Stimulated activated CD4-positive, alpha-beta T cell treated with anti-CD3 and anti-CD28 coated beads, Interleukin-12 subunit alpha, Interleukin-12 subunit beta, amount 100 ng/mL, for 24 hours (primary cell): ENCODE measurements around the gene KLHL20.
"Not testable (repeated sequence)": the region's sequence is repeated elsewhere in the genome, so short reads cannot be mapped to it uniquely, and the experiment has no call there.

Experiments used
- DNase-seq, 2 experiments: peaks; one replicate each; pipeline ENCODE4 v3.0.0-alpha.2; 2020; ENCODE audit warnings: low read depth in 2 of 2

Gene KLHL20, protein sequence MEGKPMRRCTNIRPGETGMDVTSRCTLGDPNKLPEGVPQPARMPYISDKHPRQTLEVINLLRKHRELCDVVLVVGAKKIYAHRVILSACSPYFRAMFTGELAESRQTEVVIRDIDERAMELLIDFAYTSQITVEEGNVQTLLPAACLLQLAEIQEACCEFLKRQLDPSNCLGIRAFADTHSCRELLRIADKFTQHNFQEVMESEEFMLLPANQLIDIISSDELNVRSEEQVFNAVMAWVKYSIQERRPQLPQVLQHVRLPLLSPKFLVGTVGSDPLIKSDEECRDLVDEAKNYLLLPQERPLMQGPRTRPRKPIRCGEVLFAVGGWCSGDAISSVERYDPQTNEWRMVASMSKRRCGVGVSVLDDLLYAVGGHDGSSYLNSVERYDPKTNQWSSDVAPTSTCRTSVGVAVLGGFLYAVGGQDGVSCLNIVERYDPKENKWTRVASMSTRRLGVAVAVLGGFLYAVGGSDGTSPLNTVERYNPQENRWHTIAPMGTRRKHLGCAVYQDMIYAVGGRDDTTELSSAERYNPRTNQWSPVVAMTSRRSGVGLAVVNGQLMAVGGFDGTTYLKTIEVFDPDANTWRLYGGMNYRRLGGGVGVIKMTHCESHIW

DNA sequence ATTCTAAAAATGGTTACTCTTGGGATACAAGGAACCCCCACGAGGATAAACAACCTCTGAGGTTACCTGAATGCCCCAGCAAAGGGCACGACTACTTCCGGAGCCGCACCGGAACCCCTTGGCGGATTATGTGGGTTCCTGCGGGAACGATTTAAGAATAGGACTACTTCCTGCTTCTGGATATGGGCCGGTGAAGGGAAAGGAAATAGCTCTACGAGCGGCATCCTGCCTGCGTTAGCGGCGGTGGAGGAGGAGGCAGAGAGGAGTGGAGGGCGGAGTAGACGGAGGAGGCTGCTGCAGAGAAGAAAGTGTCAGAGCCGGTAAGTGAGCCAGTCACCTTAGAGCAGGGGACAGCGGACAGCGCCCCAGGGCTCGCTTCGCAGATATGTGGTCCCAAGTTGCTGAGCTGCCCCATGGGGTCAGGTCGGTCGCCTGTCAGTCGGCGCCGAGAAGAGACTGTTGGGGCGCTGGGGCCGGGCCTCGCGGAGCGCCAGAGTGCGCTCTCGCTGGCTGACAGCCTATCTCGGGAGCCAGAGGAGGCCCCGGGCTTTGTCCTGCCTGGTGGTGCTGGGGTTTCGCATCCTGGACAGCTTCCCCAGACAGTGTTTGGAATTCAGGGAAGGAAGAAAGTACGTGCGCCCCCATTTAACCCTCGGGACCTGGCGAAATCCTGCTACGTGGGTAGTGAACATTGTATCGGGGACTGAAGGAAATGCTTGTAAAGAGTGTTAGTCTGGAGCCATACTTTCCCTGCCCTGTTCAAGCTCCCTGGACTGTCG lies at the start of gene KLHL20:
KLHL20 (plus strand) TSS at position 223 of the 779 bp plus-strand sequence. CDS start 1,063 bp downstream, outside the sequence.
- DNase-seq, result peak; percentile 74 to 77

DNA sequence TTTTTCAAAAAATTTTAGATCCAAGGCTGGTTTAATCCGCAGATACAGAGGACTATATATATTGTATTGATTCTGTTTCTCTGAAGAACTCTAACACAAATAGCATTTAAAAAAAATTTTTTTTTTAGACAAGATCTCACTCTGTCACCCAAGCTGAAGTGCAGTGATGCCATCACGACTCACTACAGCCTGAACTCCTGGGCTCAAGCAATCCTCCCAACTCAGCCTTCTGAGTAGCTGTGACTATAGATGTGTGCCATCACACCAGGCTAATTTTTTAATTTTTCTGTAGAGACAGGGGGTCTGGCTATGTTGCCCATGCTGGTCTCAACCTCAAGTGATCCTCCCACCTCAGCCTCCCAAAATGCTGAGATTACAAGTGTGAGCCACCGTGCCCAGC lies 48.1 kb upstream of the KLHL20 start:
- no peak for DNase-seq

DNA sequence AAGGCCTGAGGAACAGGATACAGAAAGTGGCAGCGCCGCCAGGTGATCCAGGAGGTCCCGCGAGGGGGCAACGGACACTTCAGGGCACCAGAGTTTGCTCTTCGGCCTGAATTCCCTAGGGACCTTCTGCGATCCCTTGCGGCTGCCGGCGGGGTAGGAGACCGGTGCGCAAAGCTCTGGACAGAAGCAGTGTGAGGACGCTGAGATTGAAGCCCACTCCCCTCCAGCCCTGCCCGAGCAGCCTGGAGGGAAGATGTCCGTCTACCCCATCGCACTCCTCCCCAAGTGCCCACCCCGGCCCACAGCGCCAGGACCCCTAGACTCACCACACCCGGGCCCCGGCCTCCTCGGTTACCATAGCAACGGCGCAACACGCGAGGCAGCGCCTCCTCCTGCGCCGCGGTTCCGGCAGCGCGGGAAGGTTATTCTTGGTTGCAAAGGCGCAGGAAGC lies 45.3 kb upstream of the KLHL20 start, which contains the start of gene ANKRD45:
ANKRD45 (minus strand) TSS at position 361 of the 451 bp plus-strand sequence. CDS start 10,433 bp downstream, outside the sequence.
- DNase-seq, result peak in 1 of 2 experiments; percentile 15

DNA sequence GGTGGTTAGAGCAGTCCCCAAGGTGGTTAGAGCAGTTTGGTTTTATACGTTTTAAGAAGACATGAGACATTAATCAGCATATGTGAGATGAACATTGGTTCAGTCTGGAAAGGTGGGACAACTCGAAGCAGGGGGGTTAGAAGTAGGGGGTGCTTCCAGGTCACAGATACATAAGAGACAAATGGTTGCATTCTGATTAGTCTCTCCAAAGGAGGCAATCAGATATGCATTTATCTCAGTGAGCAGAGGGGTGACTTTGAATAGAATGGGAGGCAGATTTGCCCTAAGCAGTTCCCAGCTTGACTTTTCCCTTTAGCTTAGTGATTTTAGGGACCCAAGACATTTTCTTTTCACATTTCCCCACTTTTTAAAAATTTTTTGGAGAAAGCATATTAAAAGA lies 40.3 kb upstream of the KLHL20 start:
- DNase-seq, result not testable (repeated sequence)

DNA sequence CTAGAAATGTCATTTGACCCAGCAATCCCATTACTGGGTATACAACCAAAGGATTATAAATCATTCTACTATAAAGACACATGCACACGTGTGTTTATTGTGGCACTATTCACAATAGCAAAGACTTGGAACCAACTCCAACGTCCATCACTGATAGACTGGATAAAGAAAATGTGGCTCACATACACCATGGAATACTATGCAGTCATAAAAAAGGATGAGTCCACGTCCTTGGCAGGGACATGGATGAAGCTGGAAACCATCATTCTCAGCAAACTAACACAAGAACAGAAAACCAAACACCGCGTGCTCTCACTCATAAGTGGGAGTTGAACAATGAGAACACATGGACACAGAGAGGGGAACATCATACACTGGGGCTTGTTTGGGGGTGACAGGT lies 34.6 kb upstream of the KLHL20 start:
- DNase-seq, result not testable (repeated sequence)

DNA sequence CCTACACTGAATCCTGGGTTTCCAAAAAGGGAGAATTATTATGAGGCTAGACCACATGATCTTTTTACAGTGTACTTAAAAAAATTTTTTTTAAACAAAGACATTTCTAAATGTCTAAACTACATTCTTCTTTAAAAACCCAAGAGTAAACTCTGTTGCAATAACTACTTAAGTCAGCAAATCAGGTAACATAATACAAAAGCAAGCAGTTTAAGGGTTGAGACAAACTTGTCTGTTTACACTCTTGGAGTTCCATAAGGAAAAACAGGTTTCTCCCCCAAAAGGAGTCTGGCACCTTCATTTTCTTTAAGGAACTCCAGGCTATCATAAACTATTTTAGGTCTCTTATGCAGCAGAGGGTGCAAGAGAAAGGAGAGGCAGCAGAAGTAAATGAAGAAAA lies 32.6 kb upstream of the KLHL20 start:
- no peak for DNase-seq

DNA sequence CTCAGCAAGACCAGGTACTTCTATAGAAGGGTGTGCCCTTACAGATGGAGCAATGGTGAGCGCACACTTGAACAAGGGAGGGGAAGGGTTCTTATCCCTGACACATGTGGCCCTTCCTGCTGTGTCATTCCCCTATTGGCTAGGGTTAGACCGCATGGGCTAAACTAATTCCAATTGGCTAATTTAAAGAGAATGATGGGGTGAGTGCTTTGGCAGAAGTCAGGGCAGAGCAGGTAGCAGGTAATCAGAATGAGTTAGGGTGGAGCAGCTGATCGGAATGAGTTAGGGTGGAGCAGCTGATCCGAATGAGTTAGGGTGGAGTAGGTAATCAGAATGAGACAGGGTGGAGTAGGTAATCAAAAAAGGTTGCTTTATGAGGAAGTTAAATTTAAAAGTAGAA lies 30.9 kb upstream of the KLHL20 start:
- not testable (repeated sequence) for DNase-seq

DNA sequence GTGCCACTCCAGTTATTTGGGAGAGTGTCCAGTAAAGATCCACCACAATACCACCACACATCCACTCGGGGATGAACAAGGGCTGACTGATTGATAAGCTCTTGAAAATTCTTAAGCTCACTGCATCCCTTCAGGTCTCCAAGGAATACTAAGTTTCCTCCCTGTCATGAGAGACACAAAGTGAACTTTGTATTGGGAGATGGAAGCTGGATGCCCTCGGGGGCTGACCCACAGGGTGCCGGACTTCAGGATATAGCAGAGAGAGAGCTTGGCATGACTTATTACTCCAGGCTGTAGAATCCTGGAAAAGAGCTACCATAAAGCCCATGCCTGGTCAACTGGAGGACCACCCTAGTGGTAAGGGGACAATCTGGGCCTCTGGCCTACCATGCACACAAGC lies 29.7 kb upstream of the KLHL20 start:
- not testable (repeated sequence) for DNase-seq

DNA sequence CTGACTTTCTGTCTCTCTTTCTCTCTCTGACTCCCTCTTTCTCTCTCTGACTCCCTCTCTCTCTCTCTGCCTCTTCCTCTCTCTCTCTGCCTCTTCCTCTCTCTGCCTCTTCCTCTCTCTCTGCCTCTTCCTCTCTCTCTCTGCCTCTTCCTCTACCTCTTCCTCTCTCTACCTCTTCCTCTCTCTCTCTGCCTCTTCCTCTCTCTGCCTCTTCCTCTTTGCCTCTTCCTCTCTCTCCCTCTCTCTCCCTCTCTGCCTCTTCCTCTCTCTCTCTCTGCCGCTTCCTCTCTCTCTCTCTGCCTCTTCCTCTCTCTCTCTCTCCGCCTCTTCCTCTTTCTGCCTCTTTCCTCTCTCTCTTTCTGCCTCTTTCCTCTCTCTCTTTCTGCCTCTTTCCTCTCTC lies 26.5 kb upstream of the KLHL20 start:
- no peak for DNase-seq

DNA sequence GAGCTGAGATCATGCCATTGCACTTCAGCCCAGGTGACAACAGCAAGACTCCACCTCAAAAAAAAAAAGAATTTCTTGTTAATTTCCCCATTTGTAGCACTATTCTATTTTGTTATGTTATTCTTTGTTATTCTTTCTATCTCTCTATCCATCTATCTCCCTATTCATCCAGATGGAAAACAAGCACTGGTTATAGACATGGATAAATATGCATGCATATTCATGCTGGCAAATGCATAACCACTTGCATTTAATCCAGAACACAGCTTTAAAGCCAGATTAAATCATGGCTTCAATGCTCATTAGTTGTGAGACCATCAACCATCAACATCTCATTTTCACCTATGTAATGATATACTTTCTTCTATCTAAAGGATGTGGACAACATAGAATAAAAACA lies 21.5 kb upstream of the KLHL20 start:
- DNase-seq, result no peak

DNA sequence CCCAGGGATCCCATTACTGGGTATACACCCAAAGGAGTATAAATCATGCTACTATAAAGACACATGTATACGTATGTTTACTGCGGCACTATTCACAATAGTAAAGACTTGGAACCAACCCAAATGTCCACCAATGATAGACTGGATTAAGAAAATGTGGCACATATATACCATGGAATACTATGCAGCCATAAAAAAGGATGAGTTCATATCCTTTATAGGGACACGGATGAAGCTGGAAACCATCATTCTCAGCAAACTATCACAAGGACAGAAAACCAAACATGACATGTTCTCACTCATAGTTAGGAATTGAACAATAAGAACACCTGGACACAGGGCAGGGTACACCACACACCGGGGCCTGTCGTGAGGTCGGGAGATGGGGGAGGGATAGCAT lies 13.5 kb upstream of the KLHL20 start:
- not testable (repeated sequence) for DNase-seq

DNA sequence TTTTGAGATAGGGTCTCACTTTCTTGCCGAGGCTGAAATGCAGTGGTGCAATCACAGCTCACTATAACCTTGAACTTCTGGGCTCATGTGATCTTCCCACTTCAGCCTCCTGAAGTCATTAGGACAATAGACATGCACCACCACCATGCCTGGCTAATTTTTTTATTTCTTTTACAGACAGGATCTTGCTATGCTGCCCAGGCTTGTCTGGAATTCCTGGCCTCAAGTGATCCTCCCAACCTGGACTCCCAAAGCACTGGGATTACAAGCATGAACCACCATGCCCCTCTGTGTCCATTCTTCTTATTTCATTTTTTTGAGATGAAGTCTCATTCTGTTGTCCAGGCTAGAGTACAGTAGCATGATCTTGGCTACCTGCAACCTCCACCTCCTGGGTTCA lies 12.0 kb upstream of the KLHL20 start:
- no peak for DNase-seq

DNA sequence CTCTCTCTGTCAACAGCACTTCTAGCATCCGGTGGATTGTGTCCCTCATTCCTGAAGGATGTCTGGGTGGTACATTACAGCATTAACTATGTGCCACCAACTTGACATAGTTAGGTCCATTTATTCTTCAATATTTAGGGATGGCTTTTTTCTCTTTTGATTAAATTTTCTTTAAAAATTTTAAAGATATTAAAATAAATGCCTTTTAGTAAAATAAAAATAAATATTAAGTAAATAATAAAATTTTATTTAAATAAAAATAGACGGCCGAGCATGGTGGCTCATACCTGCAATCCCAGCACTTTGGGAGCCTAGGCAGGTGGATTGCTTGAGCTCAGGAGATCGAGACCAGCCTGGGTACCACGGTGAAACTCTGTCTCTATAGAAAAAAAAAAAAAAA lies 9.7 kb upstream of the KLHL20 start:
- no peak for DNase-seq

DNA sequence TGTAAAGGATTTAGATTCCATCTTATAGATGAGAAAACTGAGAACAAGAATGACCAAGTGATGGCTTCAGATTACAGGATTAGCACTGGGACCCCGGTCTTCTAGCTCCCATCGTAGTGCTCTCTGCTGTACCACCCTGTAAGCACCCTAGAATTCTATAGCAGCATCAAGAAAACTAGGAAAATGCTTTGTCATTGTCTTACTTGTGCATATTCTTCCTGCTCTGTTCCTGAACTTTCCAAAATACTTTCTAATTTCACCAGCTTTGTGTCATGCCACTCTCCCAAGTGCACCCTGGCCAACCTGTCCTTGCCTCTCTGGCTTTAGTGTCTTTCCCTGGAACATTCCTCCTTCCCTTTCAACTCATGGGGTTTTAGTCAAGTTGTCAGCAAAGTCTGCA lies 6.0 kb upstream of the KLHL20 start:
- DNase-seq, result no peak

DNA sequence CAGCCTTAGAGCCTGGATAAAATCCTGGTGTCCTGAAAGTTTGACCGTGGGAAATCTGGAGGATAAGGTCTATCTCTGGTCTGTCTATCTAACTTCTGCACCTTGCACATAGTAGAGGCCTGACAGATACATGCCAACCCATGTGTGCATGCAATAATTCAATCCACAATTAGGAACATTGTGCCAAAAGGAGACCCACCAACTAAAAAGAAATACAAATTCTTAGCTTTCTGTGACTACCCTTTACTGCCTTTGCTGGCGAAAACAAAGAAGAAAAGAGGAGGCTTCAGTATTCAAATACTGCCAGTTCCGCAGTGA lies 381 bp upstream of the KLHL20 start:
- no peak for DNase-seq

DNA sequence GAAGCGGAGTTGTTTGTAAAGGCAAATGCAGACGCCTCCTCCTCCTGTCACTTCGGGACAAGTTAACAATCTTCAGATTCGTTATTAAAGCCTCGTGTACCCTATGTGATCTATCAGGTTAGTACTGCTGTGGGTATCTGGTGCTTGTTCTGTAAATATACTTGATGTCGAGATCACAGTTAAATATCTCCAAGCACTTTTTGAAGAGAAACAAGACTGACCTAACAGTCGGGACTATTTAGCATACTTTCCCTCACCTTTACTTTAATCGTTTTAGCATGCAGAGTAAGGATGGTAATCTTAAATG lies 710 bp downstream of the KLHL20 start:
- DNase-seq, result peak in 1 of 2 experiments; percentile 1

DNA sequence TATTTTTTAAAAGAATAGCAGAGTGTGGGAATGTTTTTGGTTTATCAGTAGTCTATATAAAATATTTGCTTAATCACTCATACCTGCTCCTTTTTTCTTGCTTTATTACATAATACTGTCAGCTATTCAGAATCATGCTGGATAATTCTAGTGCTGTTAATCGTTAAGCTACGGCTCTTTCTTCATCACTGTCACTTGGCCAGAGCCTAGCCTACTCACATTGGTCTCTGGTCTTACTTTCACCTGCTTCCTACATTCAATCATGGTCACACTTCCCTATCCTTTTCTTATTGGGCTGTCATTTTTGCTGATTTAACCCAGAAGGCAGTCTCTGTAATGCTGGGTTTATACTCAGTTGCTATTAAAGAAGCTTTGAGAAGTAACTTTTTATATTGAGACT lies 2.5 kb downstream of the KLHL20 start:
- no peak for DNase-seq

DNA sequence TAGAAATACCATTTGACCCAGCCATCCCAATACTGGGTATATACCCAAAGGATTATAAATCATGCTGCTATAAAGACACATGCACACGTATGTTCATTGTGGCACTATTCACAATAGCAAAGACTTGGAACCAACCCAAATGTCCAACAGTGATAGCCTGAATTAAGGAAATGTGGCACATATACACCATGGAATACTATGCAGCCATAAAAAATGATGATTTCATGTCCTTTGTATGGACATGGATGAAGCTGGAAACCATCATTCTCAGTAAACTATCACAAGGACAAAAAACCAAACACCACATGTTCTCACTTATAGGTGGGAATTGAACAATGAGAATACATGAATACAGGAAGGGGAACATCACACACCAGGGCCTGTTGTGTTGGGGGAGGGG lies 16.6 kb downstream of the KLHL20 start:
- not testable (repeated sequence) for DNase-seq

DNA sequence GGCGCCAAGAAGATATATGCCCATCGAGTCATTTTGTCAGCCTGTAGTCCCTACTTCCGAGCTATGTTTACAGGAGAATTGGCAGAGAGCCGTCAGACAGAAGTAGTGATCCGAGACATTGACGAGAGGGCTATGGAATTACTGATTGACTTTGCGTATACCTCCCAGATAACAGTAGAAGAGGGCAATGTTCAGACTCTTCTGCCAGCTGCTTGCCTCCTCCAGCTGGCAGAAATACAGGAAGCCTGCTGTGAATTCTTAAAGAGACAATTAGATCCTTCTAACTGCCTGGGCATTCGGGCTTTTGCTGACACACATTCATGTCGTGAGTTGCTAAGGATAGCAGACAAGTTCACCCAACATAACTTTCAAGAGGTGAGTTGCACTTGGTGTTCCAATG lies 19.1 kb downstream of the KLHL20 start:
- no peak for DNase-seq

DNA sequence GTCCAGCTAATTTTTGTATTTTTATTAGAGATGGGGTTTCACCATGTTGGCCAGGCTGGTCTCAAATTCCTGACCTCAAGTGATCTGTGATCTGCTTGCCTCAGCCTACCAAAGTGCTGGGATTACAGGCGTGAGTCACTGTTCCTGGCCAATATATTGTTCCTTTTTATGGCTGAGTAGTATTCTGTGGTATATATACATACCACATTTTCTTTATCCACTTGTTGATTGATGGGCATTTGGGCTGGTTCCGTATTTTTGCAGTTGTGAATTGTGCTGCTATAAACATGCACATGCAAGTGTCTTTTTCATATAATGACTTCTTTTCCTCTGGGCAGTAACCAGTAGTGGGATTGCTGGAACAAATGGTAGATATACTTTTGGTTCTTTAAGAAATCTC lies 21.3 kb downstream of the KLHL20 start:
- DNase-seq, result not testable (repeated sequence)

DNA sequence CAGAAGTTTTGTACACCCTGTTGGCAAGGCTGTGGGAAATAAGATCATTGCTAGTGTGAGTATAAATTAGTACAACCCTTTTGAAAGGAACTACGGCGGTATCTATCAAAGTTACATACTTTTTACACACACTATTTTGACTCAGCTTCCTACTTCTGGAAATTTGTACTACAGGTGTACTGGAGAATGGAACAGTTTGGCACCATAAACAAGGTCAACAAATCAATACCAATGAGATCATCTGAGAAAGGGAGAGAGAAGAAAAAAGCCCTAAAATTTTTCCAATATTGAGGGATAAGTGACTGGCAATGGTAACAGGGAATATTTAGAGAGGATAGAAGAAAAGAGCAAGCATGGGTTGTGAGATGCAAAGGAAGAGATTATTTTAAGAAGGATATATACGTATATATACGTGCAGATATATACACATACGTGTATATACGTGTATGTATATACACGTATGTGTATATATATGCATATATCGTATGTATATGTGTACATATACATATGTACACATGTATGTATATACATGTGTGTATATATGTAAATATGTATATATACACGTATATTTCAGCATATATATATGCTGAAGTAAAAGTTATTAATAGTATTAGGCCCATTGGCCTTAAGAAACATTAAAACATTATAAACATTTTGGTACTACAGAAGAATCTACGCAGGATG lies 27.6 kb downstream of the KLHL20 start:
- DNase-seq, result no peak

DNA sequence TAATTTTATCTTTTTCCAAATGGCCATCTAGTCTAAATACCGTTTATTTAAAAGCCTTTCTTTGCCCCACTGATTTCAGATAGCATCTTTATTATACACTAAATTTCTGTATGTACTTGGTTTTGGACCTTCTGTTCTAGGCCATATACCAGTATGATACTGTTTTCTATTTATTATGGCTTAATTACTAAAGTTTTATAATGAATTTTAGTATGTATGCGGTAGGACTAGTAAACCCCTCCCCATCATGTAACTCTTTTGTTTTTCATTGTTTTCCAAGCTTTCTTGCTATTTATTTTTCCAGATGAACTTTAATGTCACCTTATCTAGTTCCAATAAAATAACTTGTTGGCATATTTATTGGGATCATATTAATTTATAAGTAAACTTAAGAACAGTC lies 29.9 kb downstream of the KLHL20 start:
- no peak for DNase-seq
